Gastrocnemius medialis (tissue), 4 donors: Measurements from ENCODE around the gene NYNRIN. TPM values are rescaled to one million over a fixed set of nuclear protein-coding genes. Genes with fewer than 3 reads are reported as not detected.

ENCODE experiments used
- ATAC-seq, 2 donors: fragments of 150-250 bp; one replicate each; pipeline ENCODE4 v1.9.1; 2016
- DNase-seq, 2 donors: peaks; one replicate each; pipeline ENCODE4 v3.0.0-alpha.2; 2019
- H3K27ac ChIP-seq, 4 donors: fragments of 200-600 bp; sonication (generic); 1 replicate in 1 of 4; 2 replicates in 3 of 4; pipeline ENCODE4 v1.5.1; 2016 to 2018; ENCODE audit warnings: mild to moderate bottlenecking in 2 of 4, moderate library complexity in 1 of 4
- H3K27me3 ChIP-seq, 3 donors: fragments of 200-600 bp; sonication (generic) in 2 of 3; 1 replicate in 1 of 3; 2 replicates in 2 of 3; pipeline versions ENCODE4 v1.5.1 to v1.6.0; 2016 to 2019; ENCODE audit warnings: mild to moderate bottlenecking in 1 of 3, moderate library complexity in 1 of 3
- H3K36me3 ChIP-seq, 2 donors: fragments of 200-600 bp; sonication (generic) in 1 of 2; one replicate each; pipeline ENCODE4 v1.5.1; 2017 to 2018
- H3K4me1 ChIP-seq, 2 donors: fragments of 200-600 bp; sonication (generic) in 1 of 2; one replicate each; pipeline ENCODE4 v1.5.1; 2016 to 2017; ENCODE audit warnings: mild to moderate bottlenecking in 2 of 2
- H3K4me3 ChIP-seq, 4 donors: fragments of 200-600 bp; sonication (generic) in 3 of 4; 1 replicate in 1 of 4; 2 replicates in 3 of 4; pipeline ENCODE4 v1.5.1; 2016 to 2019; ENCODE audit warnings: mild to moderate bottlenecking in 2 of 4
- H3K9me3 ChIP-seq, 3 donors: fragments of 200-600 bp; sonication (generic) in 2 of 3; 1 replicate in 1 of 3; 2 replicates in 2 of 3; pipeline ENCODE4 v1.5.1; 2016 to 2019
- CTCF ChIP-seq, 5 experiments: fragments of 450-650 bp in 3 of 5; fragments of 200-600 bp in 2 of 5; sonication (generic) in 2 of 5; IDR thresholded peaks in 4 of 5; conservative IDR thresholded peaks in 1 of 5; 1 replicate in 4 of 5; 2 replicates in 1 of 5; pipeline ENCODE4 v1.5.1; 2016 to 2019; ENCODE audit warnings: antibody characterized with exemption in 5 of 5, mild to moderate bottlenecking in 3 of 5, moderate library complexity in 3 of 5
- POLR2A ChIP-seq, 2 donors: fragments of 450-650 bp; IDR thresholded peaks; one replicate each; pipeline ENCODE4 v1.6.1; 2017; ENCODE audit warnings: antibody characterized with exemption in 2 of 2, mild to moderate bottlenecking in 2 of 2, moderate library complexity in 2 of 2
- in situ Hi-C, 4 donors: fragments of 200-750 bp; cut with MboI; loops; one replicate each; pipeline versions ENCODE4 v1.15.0 to v1.8.0; 2017; ENCODE audit warnings: low sequenced_read_pairs in 4 of 4
- intact Hi-C: fragments of 100-400 bp; cut with DNase I; formaldehyde crosslinking; loops from one replicate; pipeline ENCODE4 v1.15.1; 2023; ENCODE audit warnings: low total_unique reads
- total RNA-seq, 4 donors: library from RNA; depleted of rRNA; stranded (reverse); fragments of >200 nt; gene quantifications; one replicate each; pipeline versions ENCODE4 v1.1.0 to v1.2.3, GENCODE V29; 2016

NYNRIN gene
- total RNA-seq, 4 donors from 2014 or later, result 0.87 to 3.7 (median 2.1) TPM

GRCh38 chr14:24414732-24415420 lies 16.1 kb downstream of the NYNRIN start:
- intact Hi-C loops (no loop called here), in situ Hi-C loops (no loop called here)
- H3K27me3 ChIP-seq, result no peaks in the 10 kb centered on the region
- H3K4me3 ChIP-seq, result no peak overlapping the region
- H3K27ac ChIP-seq, result no peak overlapping the region
- no peak for ATAC-seq
- H3K4me1 ChIP-seq, result no peaks in the 10 kb centered on the region
- TF ChIP-seq CTCF (IDR thresholded peaks at IDR 0.05 in 4 of 5, conservative IDR thresholded peaks at IDR 0.05 in 1 of 5) (no peak), POLR2A (IDR thresholded peaks at IDR 0.05) (no peak)
- H3K9me3 ChIP-seq, result no peaks in the 10 kb centered on the region
- H3K36me3 ChIP-seq, result no peaks in the 10 kb centered on the region
- no peak for DNase-seq

GRCh38 chr14:24415421-24416253 lies 16.8 kb downstream of the NYNRIN start:
- Histone ChIP-seq H3K9me3 (no peaks in the 10 kb centered on the region), H3K4me3 (no peak overlapping the region), H3K36me3 (no peaks in the 10 kb centered on the region), H3K27me3 (no peaks in the 10 kb centered on the region), H3K4me1 (no peaks in the 10 kb centered on the region), H3K27ac (no peak overlapping the region)
- intact Hi-C loops, result no loop called here
- TF ChIP-seq POLR2A (IDR thresholded peaks at IDR 0.05) (no peak), CTCF (IDR thresholded peaks at IDR 0.05 in 4 of 5, conservative IDR thresholded peaks at IDR 0.05 in 1 of 5) (no peak)
- DNase-seq (no peak), ATAC-seq (no peak)
- in situ Hi-C loops, result no loop called here

DNA sequence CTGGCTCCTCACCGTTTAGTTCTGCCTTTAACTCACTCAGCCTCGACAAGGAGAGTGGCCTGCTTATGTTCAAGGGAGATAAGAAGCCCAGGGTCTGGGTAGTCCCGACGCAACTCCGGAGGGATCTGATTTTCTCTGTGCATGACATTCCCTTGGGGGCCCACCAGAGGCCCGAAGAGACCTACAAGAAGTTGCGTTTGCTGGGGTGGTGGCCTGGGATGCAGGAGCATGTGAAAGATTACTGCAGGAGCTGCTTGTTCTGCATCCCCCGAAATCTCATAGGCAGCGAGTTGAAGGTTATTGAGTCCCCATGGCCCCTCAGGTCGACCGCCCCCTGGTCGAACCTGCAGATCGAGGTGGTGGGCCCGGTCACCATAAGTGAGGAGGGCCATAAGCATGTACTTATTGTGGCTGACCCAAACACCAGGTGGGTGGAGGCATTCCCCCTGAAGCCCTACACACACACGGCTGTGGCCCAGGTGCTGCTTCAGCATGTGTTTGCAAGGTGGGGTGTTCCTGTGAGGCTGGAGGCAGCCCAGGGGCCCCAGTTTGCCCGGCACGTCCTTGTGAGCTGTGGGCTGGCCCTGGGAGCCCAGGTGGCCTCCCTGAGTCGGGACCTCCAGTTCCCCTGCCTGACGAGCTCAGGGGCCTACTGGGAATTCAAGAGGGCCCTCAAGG lies 17.6 kb downstream of the NYNRIN start:
- ATAC-seq, result no peak
- H3K27me3 ChIP-seq, result no peaks in the 10 kb centered on the region
- H3K4me1 ChIP-seq, result no peaks in the 10 kb centered on the region
- no peak overlapping the region for H3K4me3 ChIP-seq
- intact Hi-C loops, result no loop called here
- no peaks in the 10 kb centered on the region for H3K36me3 ChIP-seq
- TF ChIP-seq CTCF (IDR thresholded peaks at IDR 0.05 in 4 of 5, conservative IDR thresholded peaks at IDR 0.05 in 1 of 5) (no peak), POLR2A (IDR thresholded peaks at IDR 0.05) (no peak)
- no peak overlapping the region for H3K27ac ChIP-seq
- no peak for DNase-seq
- in situ Hi-C loops, result no loop called here
- no peaks in the 10 kb centered on the region for H3K9me3 ChIP-seq

DNA sequence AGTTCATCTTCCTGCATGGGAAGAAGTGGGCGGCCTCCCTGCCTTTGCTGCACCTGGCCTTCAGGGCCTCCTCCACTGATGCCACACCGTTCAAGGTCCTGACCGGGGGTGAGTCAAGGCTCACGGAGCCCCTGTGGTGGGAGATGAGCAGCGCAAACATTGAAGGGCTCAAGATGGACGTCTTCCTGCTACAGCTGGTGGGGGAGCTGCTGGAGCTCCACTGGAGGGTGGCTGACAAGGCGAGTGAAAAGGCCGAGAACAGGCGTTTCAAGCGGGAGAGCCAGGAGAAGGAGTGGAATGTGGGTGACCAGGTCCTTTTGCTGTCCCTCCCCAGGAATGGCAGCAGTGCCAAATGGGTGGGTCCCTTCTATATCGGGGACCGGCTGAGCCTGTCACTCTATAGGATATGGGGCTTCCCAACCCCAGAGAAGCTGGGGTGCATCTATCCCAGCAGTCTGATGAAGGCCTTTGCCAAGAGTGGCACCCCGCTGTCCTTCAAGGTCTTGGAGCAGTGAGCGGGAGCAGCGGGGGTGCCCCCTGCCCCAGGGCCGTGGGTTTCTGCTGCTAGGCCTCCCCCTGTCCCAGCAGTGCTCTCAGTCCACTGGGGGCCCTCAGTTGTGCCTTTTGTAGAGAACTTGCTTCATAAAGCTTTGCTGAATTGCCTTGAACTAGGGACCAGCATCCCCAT lies 18.3 kb downstream of the NYNRIN start:
- ATAC-seq, result no peak

More for the DNA sequence above, 18.3 kb downstream of the NYNRIN start:
- no peaks in the 10 kb centered on the region for H3K36me3 ChIP-seq
- intact Hi-C loops, result no loop called here
- H3K27ac ChIP-seq, result no peak overlapping the region
- in situ Hi-C loops, result no loop called here
- H3K4me3 ChIP-seq, result no peak overlapping the region
- DNase-seq, result no peak
- no peaks in the 10 kb centered on the region for H3K27me3 ChIP-seq
- H3K4me1 ChIP-seq, result no peaks in the 10 kb centered on the region
- no peak for TF ChIP-seq CTCF (IDR thresholded peaks at IDR 0.05 in 4 of 5, conservative IDR thresholded peaks at IDR 0.05 in 1 of 5)
- no peak for TF ChIP-seq POLR2A (IDR thresholded peaks at IDR 0.05)
- no peaks in the 10 kb centered on the region for H3K9me3 ChIP-seq
